Left ventricle myocardium inferior (tissue), 1 donor: ENCODE results near the gene ZNF672. TPM values are rescaled to one million over a fixed set of nuclear protein-coding genes. Genes with fewer than 3 reads are reported as not detected.
A peak's percentile ranks its signal among the peaks of the same experiment; 100 is the strongest.

Experiments used
- DNase-seq: peaks from one replicate; pipeline ENCODE4 v3.0.0-alpha.2; 2020
- H3K27ac ChIP-seq: fragments of 200-600 bp; replicated peaks from 2 replicates; pipeline ENCODE4 v1.8.0; 2021
- H3K27me3 ChIP-seq: fragments of 200-600 bp; 2 replicates; pipeline ENCODE4 v1.8.0; 2021; ENCODE audit warnings: low read depth
- H3K36me3 ChIP-seq: fragments of 200-600 bp; 2 replicates; pipeline ENCODE4 v1.8.0; 2021
- H3K4me1 ChIP-seq: fragments of 200-600 bp; 2 replicates; pipeline ENCODE4 v1.8.0; 2021
- H3K4me3 ChIP-seq: fragments of 200-600 bp; 2 replicates; pipeline ENCODE4 v1.8.0; 2021; ENCODE audit warnings: mild to moderate bottlenecking, moderate library complexity
- H3K9me3 ChIP-seq: fragments of 200-600 bp; replicated peaks from 2 replicates; pipeline ENCODE4 v1.8.0; 2021
- CTCF ChIP-seq: fragments of 200-600 bp; IDR thresholded peaks from 2 replicates; pipeline ENCODE4 v1.8.0; 2021; ENCODE audit warnings: antibody characterized with exemption, mild to moderate bottlenecking, borderline replicate concordance
- intact Hi-C: fragments of 100-400 bp; cut with micrococcal nuclease; formaldehyde crosslinking; loops from one replicate; pipeline ENCODE4 v1.11.0; 2022
- total RNA-seq: library from RNA; stranded (reverse); fragmentation: NEBNext Ultra II Directional; extraction: Animal tissue kit (Norgen Biotek cat#: 25700); gene quantifications from one replicate; pipeline ENCODE4 v1.2.1, GENCODE V29; 2021
- donor health status: DM: no; HTN: yes; CAD: no; lungs with severe emphysema.

ZNF672 gene
- total RNA-seq, 1 donor from 2014 or later = 43.1 TPM

GRCh38 chr1:248853663-248854375 lies 15.8 kb downstream of the ZNF672 start:
- no peak overlapping the region for H3K4me3 ChIP-seq
- H3K9me3 ChIP-seq = no peaks in the 10 kb centered on the region
- no peak for DNase-seq
- no peaks in the 10 kb centered on the region for H3K27me3 ChIP-seq
- H3K27ac ChIP-seq = no peak overlapping the region
- intact Hi-C loops = no loop called here
- no peak for TF ChIP-seq CTCF
- peaks cover 25% of the 10 kb centered on the region for H3K4me1 ChIP-seq
- peaks cover 32% of the 10 kb centered on the region for H3K36me3 ChIP-seq

- Histone ChIP-seq H3K4me3 (no peak overlapping the region), H3K4me1 (peaks cover 21% of the 10 kb centered on the region), H3K36me3 (peaks cover 14% of the 10 kb centered on the region), H3K27ac (no peak overlapping the region), H3K27me3 (no peaks in the 10 kb centered on the region), H3K9me3 (no peaks in the 10 kb centered on the region)
- intact Hi-C loops = no loop called here
- no peak for TF ChIP-seq CTCF
- DNase-seq = no peak
Observed at GRCh38 chr1:248855580-248855979, 17.6 kb downstream of the ZNF672 start.

DNA sequence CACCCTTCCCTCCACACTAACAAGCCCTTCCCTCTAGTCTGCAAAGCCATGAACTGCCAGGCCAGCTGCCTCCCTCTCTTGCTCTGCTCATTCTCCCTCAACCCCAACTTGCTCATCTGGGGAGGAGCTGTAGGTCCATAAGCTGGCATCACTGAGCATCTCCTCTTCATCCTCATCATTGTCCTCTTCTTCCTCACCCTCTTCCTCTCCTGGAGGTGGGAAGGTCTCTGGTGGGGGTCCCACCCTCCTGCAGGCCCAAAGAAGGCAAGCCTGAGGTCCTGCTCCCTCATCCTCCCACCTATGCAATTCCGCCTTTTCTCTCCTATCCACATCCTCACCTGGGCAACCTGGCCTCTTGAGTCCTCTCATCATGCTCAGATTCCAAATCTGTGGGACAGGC lies 18.2 kb downstream of the ZNF672 start:
- Histone ChIP-seq H3K36me3 (peaks cover 14% of the 10 kb centered on the region), H3K4me3 (no peak overlapping the region), H3K27me3 (no peaks in the 10 kb centered on the region), H3K9me3 (no peaks in the 10 kb centered on the region), H3K4me1 (peaks cover 21% of the 10 kb centered on the region), H3K27ac (no peak overlapping the region)
- DNase-seq = no peak
- no peak for TF ChIP-seq CTCF
- intact Hi-C loops = no loop called here

- Histone ChIP-seq H3K4me1 (peaks cover 21% of the 10 kb centered on the region), H3K36me3 (peaks cover 14% of the 10 kb centered on the region), H3K27me3 (no peaks in the 10 kb centered on the region), H3K27ac (no peak overlapping the region), H3K4me3 (no peak overlapping the region), H3K9me3 (no peaks in the 10 kb centered on the region)
- intact Hi-C loops = no loop called here
- TF ChIP-seq CTCF = no peak
- no peak for DNase-seq
Observed at GRCh38 chr1:248857201-248857600, 19.2 kb downstream of the ZNF672 start.

DNA sequence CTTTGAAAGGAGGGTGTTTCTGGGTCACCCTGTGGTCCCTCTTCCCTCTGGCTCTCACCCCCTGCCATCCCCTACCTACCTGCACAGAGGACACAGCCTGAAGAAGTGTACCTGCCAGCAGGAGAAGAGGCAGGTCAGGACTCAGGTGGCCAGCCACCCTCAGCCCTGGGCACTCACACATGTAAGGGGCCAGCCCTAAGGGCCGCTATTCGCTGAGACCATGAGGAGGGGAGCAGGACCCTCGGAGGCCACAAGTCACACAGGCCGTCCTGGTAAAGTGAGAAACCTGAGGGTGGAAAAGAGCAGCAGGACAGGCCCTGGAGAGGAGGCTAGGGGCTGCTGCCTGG lies 19.7 kb downstream of the ZNF672 start:
- no peak for TF ChIP-seq CTCF
- H3K4me1 ChIP-seq = peaks cover 24% of the 10 kb centered on the region
- H3K36me3 ChIP-seq = peaks cover 14% of the 10 kb centered on the region
- peak overlapping the region; percentile 75 for H3K4me3 ChIP-seq
- no peaks in the 10 kb centered on the region for H3K27me3 ChIP-seq
- H3K27ac ChIP-seq = peak overlapping the region; percentile 96
- no peak for DNase-seq
- H3K9me3 ChIP-seq = no peaks in the 10 kb centered on the region
- intact Hi-C loops = no loop called here
